Esophagus squamous epithelium (tissue), 4 donors: Measurements from ENCODE around the gene ADAMTS14.

Experiments
- POLR2A ChIP-seq, 4 donors: fragments of 450-650 bp; IDR thresholded peaks; one replicate each; pipeline ENCODE4 v1.6.1; 2017; ENCODE audit warnings: antibody characterized with exemption in 4 of 4, mild to moderate bottlenecking in 4 of 4, moderate library complexity in 3 of 4
- TF ChIP-seq, protein P1 (sequence below), 6 experiments: fragments of 450-650 bp in 4 of 6; fragments of 200-600 bp in 2 of 6; sonication (generic) in 2 of 6; IDR thresholded peaks; one replicate each; pipeline ENCODE4 v1.5.1; 2016 to 2019; ENCODE audit warnings: antibody characterized with exemption in 6 of 6, mild to moderate bottlenecking in 4 of 6, moderate library complexity in 4 of 6

DNA sequence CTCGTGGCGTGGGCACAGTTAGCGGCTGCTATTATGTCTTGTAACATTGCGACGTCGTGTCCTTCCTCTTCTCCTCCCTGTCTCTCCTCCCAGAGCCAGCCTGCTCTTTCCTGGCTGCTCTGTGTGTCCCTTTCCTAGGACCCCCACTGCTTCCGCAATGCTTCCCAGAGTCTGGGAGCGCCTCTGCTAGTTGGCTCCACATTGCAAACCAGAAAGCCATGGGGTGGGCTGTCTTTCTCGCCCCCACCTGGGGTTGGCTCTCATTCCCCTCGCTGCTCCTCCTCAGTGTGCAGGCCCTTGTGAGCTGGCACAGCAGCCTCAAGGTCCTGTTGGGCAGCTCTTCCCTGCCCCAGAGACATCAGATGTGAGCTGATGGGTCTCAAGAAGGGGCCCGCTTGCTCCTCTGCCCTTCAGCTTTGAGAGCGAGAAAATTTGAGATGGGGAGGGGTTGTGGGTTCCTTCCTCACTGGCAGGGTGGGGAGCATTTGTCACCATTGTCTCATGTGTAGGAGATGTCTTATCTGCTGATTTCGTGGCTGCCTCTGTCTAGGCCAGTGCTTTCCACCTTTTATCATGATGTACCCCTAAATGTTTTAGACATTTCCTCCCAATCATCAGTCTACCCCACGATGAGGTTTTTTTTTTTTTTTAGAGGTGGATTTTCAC is 3.3 kb downstream of the ADAMTS14 start:
- TF ChIP-seq, protein P1, sequence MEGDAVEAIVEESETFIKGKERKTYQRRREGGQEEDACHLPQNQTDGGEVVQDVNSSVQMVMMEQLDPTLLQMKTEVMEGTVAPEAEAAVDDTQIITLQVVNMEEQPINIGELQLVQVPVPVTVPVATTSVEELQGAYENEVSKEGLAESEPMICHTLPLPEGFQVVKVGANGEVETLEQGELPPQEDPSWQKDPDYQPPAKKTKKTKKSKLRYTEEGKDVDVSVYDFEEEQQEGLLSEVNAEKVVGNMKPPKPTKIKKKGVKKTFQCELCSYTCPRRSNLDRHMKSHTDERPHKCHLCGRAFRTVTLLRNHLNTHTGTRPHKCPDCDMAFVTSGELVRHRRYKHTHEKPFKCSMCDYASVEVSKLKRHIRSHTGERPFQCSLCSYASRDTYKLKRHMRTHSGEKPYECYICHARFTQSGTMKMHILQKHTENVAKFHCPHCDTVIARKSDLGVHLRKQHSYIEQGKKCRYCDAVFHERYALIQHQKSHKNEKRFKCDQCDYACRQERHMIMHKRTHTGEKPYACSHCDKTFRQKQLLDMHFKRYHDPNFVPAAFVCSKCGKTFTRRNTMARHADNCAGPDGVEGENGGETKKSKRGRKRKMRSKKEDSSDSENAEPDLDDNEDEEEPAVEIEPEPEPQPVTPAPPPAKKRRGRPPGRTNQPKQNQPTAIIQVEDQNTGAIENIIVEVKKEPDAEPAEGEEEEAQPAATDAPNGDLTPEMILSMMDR (IDR thresholded peaks at IDR 0.05): no peak
- TF ChIP-seq POLR2A (IDR thresholded peaks at IDR 0.05): no peak
